ENCODE data around the gene FBXW10.
"Not testable (repeated sequence)": the region's sequence is repeated elsewhere in the genome, so short reads cannot be mapped to it uniquely, and the experiment has no call there.

The FBXW10 gene

GRCh38 chr17:18755969-18756368, 12.1 kb downstream of the FBXW10 start:
- DNase-seq = not testable (repeated sequence)

- not testable (repeated sequence) for DNase-seq
These were observed 13.7 kb downstream of the FBXW10 start for GRCh38 chr17:18757368-18758044.

- DNase-seq = not testable (repeated sequence)
These were observed 14.5 kb downstream of the FBXW10 start for GRCh38 chr17:18758344-18758743.

GRCh38 chr17:18760221-18760620, 16.4 kb downstream of the FBXW10 start:
- DNase-seq = not testable (repeated sequence)

- not testable (repeated sequence) for DNase-seq
These were observed 26.7 kb downstream of the FBXW10 start for GRCh38 chr17:18770572-18770971.

GRCh38 chr17:18771066-18771465, 27.2 kb downstream of the FBXW10 start:
- not testable (repeated sequence) for DNase-seq

- DNase-seq = no peak
These were observed 28.6 kb downstream of the FBXW10 start for GRCh38 chr17:18772471-18772870.

- DNase-seq = peak; percentile 95
These were observed 37.3 kb downstream of the FBXW10 start, which contains the start of gene TVP23B for GRCh38 chr17:18780991-18781718. Gene TVP23B (plus strand): TSS chr17:18781183. CDS start chr17:18781294, 111 bp downstream.

- not testable (repeated sequence) for DNase-seq
These were observed 38.0 kb downstream of the FBXW10 start for GRCh38 chr17:18781805-18782204.

GRCh38 chr17:18785933-18786332, 42.1 kb downstream of the FBXW10 start:
- DNase-seq = not testable (repeated sequence)

GRCh38 chr17:18786890-18787289, 43.0 kb downstream of the FBXW10 start:
- DNase-seq = not testable (repeated sequence)

- DNase-seq = not testable (repeated sequence)
These were observed 47.5 kb downstream of the FBXW10 start for GRCh38 chr17:18791402-18791801.

GRCh38 chr17:18794841-18795240, 51.0 kb downstream of the FBXW10 start:
- DNase-seq = not testable (repeated sequence)

GRCh38 chr17:18796887-18797286, 53.0 kb downstream of the FBXW10 start:
- not testable (repeated sequence) for DNase-seq

- DNase-seq = not testable (repeated sequence)
These were observed 59.8 kb downstream of the FBXW10 start for GRCh38 chr17:18803458-18804245.

GRCh38 chr17:18815924-18816323, 72.1 kb downstream of the FBXW10 start:
- not testable (repeated sequence) for DNase-seq

GRCh38 chr17:18816489-18817371, 72.9 kb downstream of the FBXW10 start:
- peak; percentile 4 to 10 for DNase-seq

- not testable (repeated sequence) for DNase-seq
These were observed 77.6 kb downstream of the FBXW10 start for GRCh38 chr17:18821430-18821829.

GRCh38 chr17:18827613-18828012, 83.8 kb downstream of the FBXW10 start:
- DNase-seq = not testable (repeated sequence)

All from activated CD4-positive, alpha-beta T cell treated with anti-CD3 and anti-CD28 coated beads, Interleukin-2, amount 50 U/mL, for 4 hours (primary cell).